GM18520 (cell line): ENCODE data around the gene FUZ.

Source experiments
- ATAC-seq: cut with Tn5 transposase; IDR thresholded peaks from one replicate; pipeline ENCODE4 v1.9.1; 2021; ENCODE audit not compliant: unreplicated experiment

FUZ gene

DNA sequence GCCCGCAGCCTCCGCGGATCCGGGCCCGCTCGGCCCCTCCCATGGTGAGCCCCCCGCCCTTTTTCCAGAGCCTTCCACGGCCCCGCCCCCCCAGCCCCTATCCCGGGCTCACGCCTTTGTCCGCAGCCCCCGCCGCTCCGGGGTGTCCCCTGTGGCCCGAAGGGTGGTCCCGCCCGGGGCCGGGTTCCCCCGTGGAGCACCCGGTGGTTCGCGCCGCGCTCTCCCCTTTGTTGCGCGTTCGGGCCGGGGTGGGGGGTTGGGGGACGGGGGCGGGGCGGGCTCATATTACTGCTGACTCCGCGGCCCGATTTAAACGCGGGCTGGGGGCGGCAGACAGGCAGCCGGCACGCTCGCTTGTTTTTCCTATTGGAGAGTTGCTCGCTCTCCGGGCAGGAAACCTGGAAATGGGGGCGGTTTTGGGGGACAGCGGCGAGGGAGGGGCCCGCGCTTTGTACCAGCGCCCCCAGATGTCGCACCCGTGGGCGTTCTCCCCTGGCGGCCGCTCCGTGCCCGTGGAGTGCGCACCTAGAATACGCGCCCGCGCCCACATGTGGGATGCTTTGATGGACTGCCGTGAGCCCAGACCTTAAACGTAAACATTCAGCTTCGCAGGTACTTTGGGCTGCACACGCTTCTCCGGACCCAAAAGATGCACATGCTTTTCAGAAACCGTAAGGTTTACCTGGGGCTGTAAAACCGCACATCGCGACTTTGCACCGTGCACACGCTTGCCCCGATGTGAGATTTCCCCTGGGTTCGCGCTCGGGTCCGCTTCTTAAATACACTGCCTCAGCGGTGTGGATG lies 38.6 kb upstream of the FUZ start:
- no peak for ATAC-seq

DNA sequence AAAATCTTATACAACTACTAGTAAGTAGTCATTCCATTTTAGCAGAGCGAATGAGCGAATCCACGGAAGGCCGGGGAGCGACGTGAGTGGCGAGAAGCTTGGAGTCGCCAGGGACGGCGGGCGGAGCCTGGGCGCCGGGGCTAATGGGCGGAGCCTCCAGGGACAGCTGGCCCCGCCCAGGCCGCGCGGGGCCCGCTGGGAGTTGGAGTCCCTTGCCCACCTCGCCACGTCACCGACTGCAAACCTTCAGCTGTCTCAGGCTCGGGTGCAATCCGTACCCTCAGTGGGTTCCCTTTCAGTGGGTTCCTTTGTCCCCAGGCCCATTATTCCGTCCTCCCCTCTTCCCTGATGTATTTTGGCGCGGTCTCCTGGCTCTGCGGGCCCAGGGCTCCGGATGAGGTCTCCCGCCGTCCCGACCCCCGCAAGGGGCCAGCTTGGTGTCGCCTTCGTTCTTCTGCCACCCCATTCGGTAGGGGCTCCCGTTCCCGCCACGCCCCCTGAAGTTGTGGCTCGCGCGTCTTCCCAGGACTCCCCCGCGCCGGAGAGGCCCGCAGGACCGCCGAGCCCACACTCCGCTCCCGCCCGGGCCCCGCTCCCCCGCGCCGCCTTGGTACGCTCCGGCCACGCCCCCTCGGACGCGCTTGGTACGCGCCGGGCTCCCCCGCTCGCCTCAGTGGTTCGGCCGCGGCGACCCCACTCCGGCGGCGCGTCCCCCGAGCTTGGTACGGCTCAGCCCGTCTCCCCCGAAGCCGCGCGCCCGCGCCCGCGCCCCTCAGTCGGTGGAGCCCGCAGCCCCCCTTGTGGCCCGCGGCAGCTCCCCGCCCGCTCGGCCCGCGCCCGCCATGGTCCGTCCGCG lies 37.6 kb upstream of the FUZ start, which contains the start of gene PTOV1:
Gene PTOV1 (plus strand): TSS at position 673 of the 856 bp plus-strand sequence.
- ATAC-seq, result peak; percentile 65

DNA sequence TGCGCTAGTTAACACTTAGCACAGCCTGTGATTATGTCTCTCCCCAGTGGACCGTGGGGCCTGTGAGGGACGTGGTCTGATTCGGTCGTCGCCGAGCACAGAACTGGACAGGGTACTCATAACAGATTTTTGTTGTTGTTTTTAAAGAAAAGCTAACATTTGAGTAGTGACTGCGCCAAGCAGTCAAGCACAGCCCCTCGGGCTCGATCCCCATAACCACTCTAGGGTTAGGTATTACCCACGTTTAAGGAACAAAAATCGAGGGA lies 37.1 kb upstream of the FUZ start:
- ATAC-seq, result no peak

DNA sequence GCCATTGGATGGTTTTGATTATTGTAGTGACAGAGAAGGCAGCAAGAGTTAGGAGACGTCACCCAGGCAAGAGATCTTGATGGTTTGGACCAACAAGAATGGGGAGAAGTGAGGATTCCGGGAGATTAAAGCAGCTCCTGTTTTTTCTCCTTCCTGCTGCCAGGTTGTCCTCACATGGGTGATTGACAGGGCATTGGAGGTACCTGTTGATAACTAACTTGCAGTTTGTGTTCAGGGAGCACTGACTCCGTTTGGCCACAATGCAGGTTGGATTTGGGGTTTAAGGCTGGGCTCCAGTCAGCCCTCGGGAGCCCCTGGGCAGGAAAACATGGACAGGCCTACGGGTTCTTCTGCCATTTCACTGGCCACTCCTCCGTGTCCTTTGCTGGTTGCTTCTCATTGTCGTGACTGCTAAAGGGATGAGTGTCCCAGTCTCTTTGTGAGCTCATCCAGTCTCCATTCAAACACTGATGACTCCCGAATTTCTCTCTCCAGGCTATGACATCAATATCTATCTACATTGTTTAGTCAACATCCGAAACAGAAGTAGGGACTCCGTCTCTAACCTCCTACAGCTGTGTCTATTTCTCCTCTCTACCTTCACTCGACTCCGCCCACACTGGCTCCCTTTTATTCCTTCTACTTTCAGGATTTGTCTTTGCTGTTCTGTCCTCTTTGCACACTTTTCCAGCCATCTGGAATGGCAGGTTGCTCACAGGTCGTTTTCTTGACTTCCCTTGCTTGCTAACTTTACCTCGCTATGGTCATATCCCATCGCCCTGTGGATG lies 36.5 kb upstream of the FUZ start:
- ATAC-seq, result no peak

DNA sequence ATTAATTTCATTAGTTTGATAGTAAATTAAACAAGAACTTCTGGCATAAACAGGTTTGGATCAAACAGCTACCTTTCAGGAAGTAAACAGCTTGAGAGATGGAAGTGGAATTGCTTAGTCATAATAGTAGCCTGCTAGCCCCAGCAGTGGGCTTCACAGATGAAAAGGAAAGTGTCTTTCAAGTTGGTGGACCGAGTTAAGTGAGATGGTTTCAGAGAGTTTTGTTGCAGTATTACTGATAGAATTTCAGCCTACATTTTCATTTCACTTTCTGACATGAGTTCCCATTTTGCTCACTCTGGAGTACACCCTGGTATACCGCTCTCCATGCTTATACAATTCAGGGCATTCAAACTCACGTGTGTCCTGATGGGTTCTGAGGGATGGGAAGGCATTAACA lies 35.8 kb upstream of the FUZ start:
- no peak for ATAC-seq

DNA sequence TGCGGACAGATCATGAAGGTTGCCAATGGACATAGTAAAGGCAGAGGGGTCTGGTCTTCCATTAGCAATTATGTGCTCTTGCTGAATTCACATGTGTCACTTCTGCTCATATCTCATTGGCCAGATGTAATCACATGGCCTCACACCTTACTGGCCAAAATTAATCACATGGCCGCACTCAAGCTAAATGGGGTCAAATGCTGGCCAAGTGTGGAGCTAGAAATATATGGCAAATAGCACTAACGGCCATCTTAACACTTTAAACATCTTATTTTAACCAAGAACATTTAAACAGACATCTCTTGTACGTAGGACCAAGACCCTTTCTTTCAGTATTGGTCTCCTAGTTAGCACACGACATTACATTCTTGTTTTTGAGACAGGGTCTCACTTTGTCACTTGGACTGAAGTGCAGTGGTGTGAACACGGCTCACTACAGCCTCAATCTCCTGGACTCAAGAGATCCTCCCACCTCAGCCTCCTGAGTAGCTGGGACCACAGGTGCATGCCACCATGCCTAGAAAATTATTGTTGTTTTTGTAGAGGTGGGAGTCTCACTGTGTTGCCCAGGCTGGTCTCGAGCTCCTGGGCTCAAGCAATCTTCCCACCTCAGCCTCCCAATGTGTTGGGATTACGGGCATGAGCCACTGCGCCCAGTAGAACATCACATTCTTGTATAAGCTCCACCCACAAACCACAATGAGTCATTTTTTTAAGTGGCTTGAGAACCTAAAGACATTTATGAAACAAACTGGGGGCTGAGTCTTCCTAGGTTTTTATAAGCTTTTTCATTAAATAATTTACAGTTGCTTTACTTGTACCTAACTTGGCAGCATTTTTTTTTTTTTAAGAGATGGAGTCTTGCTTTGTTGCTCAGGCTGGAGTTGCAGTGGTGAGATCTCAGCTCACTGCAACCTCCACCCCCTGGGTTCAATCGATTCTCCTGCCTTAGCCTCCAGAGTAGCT lies 34.9 kb upstream of the FUZ start:
- ATAC-seq, result no peak

DNA sequence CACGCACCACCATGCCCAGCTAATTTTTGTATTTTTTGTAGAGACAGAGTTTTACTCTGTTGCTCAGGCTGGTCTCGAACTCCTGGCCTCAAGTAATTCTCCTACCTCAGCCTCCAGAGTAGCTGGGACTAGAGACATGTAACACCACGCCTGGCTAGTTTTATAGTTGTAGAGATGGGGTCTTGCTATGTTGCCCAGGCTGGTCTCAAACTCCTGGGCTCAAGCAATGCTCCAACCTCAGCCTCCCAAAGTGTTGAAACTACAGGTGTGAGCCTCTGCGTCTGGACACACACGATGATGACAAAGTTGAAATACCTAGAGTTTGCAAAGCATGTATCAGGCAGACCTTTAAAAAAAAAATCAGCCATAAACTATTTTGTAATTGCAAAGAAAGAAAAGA lies 33.3 kb upstream of the FUZ start:
- ATAC-seq, result no peak

DNA sequence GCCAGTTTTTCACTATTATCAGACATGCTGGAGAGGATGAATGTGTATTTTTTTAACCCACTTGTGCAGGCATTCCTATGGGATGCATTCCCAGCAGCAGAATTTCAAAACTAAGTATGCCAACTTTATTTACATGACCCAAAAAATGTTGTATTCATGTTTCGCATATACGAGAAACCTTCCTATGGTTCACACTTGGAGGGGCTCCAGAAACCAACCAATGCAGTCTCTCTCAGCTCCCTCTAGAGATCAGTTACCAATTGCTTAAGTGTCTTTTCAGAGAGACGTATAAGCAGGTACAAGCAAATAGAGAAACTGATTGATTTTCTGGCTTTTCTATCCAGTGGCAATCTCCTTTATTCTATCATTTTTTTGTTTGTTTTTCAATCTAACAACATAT lies 32.3 kb upstream of the FUZ start:
- ATAC-seq, result no peak

DNA sequence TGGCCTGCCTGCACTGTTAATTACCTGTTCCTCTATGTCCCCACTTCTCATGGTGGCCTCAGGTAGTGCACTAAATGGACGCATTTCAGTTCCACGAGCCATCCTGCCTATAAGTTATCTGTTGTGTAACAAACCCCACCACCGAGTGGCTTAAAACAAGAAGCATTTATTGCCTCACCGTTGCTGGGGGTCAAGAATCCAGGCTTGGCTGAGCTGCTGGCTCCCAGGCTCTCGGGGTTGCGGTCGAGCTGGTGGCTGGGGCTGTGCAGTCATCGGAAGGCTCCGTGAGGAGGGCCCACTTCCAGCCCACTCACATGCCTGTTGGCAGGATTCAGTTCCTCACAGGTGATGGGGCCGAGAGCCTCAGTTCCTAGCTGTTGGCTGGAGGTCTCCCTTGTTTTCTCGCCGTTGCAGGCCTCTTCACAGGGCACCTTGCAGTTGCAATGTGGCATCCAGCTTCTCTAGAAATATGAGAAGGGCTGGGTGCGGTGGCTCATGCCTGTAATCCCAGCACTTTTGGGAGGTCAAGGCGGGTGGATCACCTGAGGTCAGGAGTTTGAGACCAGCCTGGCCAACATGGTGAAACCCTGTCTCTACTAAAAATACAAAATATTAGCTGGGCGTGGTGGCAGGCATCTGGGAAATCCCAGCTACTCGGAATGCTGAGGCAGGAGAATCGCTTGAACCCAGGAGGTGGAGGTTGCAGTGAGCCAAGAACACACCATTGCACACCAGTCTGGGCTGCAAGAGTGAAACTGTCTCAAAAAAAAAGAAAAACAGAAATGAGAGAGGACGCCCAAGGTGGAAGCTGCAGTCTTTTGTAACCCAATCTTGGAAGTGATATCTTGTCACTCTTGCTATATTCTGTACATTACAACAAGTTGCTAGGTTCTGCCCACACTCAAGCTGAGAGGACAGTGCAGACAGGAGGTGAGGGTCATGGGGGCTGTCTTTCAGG lies 31.3 kb upstream of the FUZ start:
- ATAC-seq, result no peak

DNA sequence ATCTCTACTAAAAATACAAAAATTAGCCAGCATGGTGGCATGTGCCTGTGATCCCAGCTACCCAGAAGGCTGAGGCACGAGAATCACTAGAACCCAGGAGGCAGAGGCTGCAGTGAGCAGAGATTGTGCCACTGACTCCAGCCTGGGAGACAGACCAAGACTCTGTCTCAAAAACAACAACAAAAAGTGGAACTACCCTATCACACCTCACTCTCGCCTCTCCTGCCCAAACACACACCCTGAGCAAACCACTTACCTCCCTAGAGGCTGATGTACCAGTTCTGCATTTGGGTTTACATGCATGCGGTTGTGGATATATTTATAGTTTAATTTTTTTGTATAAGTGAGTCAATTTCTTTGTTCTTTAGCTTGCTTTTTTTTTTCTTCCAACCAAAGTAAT lies 30.2 kb upstream of the FUZ start:
- peak; percentile 52 for ATAC-seq

DNA sequence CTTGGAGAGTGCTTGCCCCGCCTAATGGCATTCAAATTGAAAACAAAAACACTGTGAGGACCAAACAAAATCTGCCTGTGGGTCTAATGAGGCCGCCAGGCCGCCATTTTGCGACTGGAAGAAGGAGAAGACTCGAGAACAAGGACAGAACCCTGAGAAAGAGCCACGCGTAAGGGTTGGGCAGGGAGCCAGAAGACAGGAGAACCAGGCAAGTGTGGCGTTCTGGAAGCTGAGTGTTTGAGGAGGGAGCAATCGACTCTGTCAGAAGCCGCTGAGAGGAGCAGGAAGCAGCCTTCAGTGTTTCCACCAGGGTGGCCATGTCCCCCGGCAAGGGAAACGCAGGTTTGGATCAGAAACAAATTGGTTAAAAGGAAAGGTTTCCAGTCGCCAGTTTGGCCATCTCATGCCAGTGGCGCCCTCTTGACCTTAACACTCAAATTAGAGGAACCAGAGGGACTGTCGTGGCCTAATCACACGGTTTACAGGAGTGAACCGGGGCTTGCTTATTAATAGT lies 27.7 kb upstream of the FUZ start:
- ATAC-seq, result no peak

DNA sequence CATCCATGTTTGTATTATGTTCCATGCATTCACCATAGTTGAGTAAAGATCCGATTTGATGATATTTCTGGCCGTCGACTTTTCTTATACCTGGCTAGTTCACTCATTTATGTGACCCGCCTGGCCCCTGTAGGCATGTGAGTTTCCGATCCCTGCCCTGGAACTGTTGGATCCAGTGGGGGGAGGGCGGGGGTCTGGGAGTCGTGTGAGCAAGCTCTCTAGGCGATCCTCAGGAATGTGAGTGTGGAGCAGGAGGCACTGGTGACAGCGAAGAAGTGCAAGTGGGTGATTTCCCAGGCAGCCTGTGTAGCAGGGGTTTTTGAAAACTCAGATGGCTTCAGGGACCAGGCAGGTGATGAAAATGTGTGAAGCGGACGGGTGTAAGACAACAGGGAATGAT lies 27.2 kb upstream of the FUZ start:
- ATAC-seq, result no peak

DNA sequence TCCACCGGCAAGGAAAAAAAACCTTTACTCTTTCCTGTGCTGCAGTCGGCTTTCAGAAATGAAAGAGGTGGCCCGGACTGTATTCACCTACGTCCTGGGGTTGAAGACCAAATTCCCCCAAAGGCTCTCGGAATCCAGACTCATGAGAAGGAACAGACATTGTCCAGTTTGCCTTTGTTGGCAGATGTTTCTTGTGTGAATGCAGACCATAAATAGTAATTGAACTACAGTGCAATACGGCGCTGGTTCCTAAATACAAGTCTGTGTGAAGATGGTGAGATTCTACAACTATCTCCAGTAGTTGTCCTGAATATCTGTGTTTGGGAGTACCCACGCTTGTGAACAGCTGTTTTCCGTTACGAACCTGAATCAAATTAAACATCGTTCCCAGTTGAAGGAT lies 26.6 kb upstream of the FUZ start:
- ATAC-seq, result no peak

DNA sequence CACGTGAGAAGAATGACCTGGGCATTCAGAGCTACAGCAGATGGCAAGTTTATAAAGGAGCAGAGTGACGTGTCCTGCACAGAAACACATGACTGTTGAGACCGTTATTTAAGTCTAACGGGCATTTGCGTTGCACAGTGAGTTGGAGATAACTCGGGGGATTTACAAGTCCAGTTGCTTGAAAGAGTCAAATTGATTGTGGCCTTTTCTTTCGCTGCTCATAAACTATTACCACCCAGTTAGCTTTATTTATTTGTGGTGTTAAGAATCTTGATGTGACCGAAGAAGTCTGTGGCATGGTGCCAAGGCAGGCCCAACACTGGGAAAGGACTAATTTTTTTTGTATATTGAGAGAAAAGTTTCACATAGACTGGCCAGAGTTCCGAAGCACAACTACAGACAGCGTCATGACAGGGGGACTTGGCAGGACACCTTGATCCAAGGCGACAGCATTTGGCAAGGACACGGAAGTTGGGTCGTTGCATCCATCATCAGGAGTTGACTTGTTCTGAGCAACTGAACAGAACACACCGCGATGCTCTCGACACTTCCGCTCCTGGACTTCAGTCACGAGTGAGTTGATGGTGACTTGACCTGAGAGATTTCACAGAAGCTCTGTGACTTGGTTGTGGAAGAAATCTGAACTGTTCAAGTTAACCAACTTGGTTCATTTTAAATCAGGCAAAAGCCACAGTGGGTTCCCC lies 25.9 kb upstream of the FUZ start:
- ATAC-seq, result no peak

DNA sequence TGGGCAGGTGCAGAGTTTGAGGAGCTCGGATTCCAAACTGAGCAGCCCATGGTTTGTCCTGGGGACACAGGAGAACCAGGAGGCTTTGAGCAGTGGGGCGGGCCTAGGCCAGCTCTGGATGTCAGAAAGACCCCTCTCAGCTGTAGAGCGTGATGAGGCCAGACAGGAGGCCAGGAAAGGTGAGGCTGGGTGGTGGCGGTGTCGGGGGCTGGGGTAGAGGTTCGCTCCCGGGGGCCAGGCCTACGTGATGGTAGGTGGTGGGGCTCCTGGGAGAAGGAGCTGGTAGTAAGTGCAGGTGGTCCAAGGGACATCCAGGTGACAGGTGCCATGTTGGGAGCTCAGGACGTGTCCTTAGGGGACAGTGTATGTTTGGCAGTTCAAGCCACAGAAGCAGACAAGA lies 24.3 kb upstream of the FUZ start:
- ATAC-seq, result no peak

DNA sequence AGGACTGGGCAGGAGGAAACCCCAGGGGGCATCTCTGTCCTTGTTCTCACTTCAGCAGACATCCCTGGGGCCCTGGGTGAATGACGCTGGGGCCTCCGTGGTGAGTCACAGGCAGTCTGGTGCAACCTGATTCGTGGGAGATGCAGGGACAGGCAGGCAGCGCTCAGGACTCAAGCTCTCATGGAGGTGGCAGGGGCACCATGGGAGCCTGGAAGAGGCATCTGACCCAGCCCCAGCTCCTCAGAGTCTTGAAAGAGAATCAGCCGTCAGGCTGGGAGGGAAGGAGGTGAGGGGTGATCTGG lies 23.9 kb upstream of the FUZ start:
- ATAC-seq, result no peak

DNA sequence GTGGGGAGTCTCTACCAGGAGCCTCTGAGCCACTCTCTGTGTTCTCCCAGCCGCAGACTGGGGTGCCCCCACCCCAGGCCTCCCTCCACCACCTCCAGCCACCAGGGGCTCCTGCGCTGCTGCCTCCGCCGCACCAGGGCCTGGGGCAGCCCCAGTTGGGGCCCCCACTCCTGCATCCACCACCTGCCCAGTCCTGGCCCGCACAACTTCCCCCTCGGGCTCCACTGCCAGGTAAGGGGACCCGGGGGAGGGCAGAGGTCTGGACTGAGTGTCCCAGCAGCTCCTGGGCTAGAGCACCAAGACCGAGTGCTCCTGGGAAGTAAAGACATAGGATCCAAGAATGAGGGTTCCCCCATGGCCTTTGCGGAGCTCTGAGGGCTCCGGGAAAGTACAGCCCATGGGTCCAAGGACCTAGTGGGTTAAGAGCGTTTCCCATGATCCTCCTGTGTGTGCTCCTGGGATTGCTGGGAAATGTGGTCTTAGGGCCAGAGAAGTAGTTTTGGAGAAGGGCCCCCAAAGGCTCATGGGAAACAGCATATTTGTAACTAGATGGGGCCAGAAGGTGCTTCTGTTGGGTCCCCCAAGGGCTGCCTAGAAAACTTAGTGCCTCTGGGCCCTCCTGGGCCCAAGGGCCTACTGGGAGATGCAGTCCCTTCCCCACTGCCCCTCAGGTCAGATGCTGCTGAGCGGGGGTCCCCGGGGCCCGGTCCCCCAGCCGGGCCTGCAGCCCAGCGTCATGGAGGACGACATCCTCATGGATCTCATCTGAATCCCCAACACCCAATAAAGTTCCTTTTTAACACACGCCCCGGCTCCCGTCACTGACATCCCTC lies 23.3 kb upstream of the FUZ start:
- ATAC-seq, result no peak

DNA sequence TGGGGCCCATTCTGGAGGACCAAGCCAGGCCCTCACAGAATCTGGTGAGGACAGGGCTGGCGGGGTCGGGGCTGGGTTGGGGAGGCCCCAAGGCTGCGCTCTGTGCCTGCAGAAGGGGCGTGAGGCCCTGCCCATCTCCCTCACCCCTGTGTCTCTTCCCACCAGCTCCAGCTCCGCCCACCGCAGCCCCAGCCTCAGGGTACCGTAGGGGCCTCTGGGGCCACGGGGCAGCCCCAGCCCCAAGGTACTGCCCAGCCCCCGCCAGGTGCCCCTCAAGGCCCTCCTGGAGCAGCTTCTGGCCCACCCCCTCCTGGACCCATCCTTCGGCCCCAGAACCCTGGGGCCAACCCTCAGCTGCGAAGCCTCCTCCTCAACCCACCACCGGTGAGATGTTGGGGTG lies 22.5 kb upstream of the FUZ start:
- no peak for ATAC-seq
